ENCODE measurements around the gene OTULINL.

Gene OTULINL

GRCh38 chr5:14577079-14577725, 4.4 kb upstream of the OTULINL start:
- no peak for DNase-seq (ENCODE audit: low read depth)

- DNase-seq (ENCODE audit: low read depth), result no peak
These were observed 3.6 kb upstream of the OTULINL start for GRCh38 chr5:14577971-14578370.

GRCh38 chr5:14579246-14579645, 2.3 kb upstream of the OTULINL start:
- DNase-seq (ENCODE audit: low read depth), result no peak

GRCh38 chr5:14579731-14580397, 1.7 kb upstream of the OTULINL start:
- DNase-seq (ENCODE audit: low read depth), result no peak

GRCh38 chr5:14580398-14581034, 1.1 kb upstream of the OTULINL start:
- no peak for DNase-seq (ENCODE audit: low read depth)

- peak; percentile 74 for DNase-seq (ENCODE audit: low read depth)
These were observed 552 bp downstream of the OTULINL start for GRCh38 chr5:14581891-14582796.

- DNase-seq (ENCODE audit: low read depth), result no peak
These were observed 1.2 kb downstream of the OTULINL start for GRCh38 chr5:14582797-14583137.

- no peak for DNase-seq (ENCODE audit: low read depth)
These were observed 3.3 kb downstream of the OTULINL start for GRCh38 chr5:14584848-14585247.

GRCh38 chr5:14587150-14587549, 5.6 kb downstream of the OTULINL start:
- no peak for DNase-seq (ENCODE audit: low read depth)

GRCh38 chr5:14588145-14588544, 6.6 kb downstream of the OTULINL start:
- DNase-seq (ENCODE audit: low read depth), result no peak

- no peak for DNase-seq (ENCODE audit: low read depth)
These were observed 7.4 kb downstream of the OTULINL start for GRCh38 chr5:14588758-14589543.

- DNase-seq (ENCODE audit: low read depth), result no peak
These were observed 9.4 kb downstream of the OTULINL start for GRCh38 chr5:14590949-14591348.

- DNase-seq (ENCODE audit: low read depth), result no peak
These were observed 10.0 kb downstream of the OTULINL start for GRCh38 chr5:14591548-14591947.

- no peak for DNase-seq (ENCODE audit: low read depth)
These were observed 11.9 kb downstream of the OTULINL start for GRCh38 chr5:14593326-14594021.

- no peak for DNase-seq (ENCODE audit: low read depth)
These were observed 12.9 kb downstream of the OTULINL start for GRCh38 chr5:14594378-14595074.

GRCh38 chr5:14595189-14595588, 13.6 kb downstream of the OTULINL start:
- no peak for DNase-seq (ENCODE audit: low read depth)

- no peak for DNase-seq (ENCODE audit: low read depth)
These were observed 14.3 kb downstream of the OTULINL start for GRCh38 chr5:14595891-14596290.

GRCh38 chr5:14597080-14597479, 15.5 kb downstream of the OTULINL start:
- no peak for DNase-seq (ENCODE audit: low read depth)

GRCh38 chr5:14598225-14598624, 16.6 kb downstream of the OTULINL start:
- no peak for DNase-seq (ENCODE audit: low read depth)

GRCh38 chr5:14599476-14600127, 18.0 kb downstream of the OTULINL start:
- DNase-seq (ENCODE audit: low read depth), result no peak
